Vagina (tissue), 2 donors: ENCODE data around the gene KDM3B. TPM values are rescaled to one million over a fixed set of nuclear protein-coding genes. Genes with fewer than 3 reads are reported as not detected.

ENCODE experiments used
- DNase-seq, 2 donors: peaks; one replicate each; pipeline ENCODE4 v3.0.0-alpha.2; 2017; ENCODE audit errors: extremely low spot score in 2 of 2
- H3K27ac ChIP-seq: fragments of 200-600 bp; sonication (generic); one replicate; pipeline ENCODE4 v1.5.1; 2019
- H3K27me3 ChIP-seq: fragments of 200-600 bp; sonication (generic); one replicate; pipeline ENCODE4 v1.5.1; 2019
- H3K36me3 ChIP-seq, 2 donors: fragments of 200-600 bp; sonication (generic); one replicate each; pipeline ENCODE4 v1.5.1; 2017 to 2019
- H3K4me1 ChIP-seq: fragments of 200-600 bp; sonication (generic); one replicate; pipeline ENCODE4 v1.5.1; 2019
- H3K4me3 ChIP-seq, 2 donors: fragments of 200-600 bp; sonication (generic); 1 replicate in 1 of 2; 2 replicates in 1 of 2; pipeline ENCODE4 v1.5.1; 2016 to 2019
- H3K9me3 ChIP-seq: fragments of 200-600 bp; sonication (generic); one replicate; pipeline ENCODE4 v1.5.1; 2019
- POLR2A ChIP-seq, 2 donors: fragments of 450-650 bp; IDR thresholded peaks; one replicate each; pipeline ENCODE4 v1.6.1; 2017; ENCODE audit warnings: antibody characterized with exemption in 2 of 2, mild to moderate bottlenecking in 2 of 2, moderate library complexity in 2 of 2
- POLR2AphosphoS5 ChIP-seq, 2 donors: sonication (generic); formaldehyde crosslinking; IDR thresholded peaks; one replicate each; pipeline ENCODE4 v1.9.0; 2017; ENCODE audit warnings: antibody characterized with exemption in 2 of 2, mild to moderate bottlenecking in 2 of 2, low read depth in 1 of 2; ENCODE audit not compliant: insufficient read depth in 1 of 2
- intact Hi-C: fragments of 100-400 bp; cut with DNase I; formaldehyde crosslinking; loops from one replicate; pipeline ENCODE4 v1.15.1; 2023
- total RNA-seq: library from RNA; depleted of rRNA; stranded (reverse); fragments of >200 nt; gene quantifications from one replicate; pipeline ENCODE4 v1.2.3, GENCODE V29; 2016
- TF ChIP-seq, protein P1 (sequence below), 3 experiments: fragments of 450-650 bp in 2 of 3; fragments of 200-600 bp in 1 of 3; sonication (generic) in 1 of 3; IDR thresholded peaks; one replicate each; pipeline ENCODE4 v1.5.1; 2017 to 2019; ENCODE audit warnings: antibody characterized with exemption in 3 of 3, mild to moderate bottlenecking in 2 of 3, moderate library complexity in 2 of 3

The KDM3B gene
- total RNA-seq, 1 donor from 2014 or later: 48.6 TPM

GRCh38 chr5:138354926-138355378 is 2.5 kb downstream of the KDM3B start:
- Histone ChIP-seq H3K4me3 (peak overlapping the region; percentile 86 to 92), H3K36me3 (no peaks in the 10 kb centered on the region), H3K27ac (peak overlapping the region; percentile 98), H3K4me1 (peaks cover 30% of the 10 kb centered on the region), H3K9me3 (no peaks in the 10 kb centered on the region), H3K27me3 (no peaks in the 10 kb centered on the region)
- TF ChIP-seq POLR2A (IDR thresholded peaks at IDR 0.05): no peak
- TF ChIP-seq POLR2AphosphoS5 (IDR thresholded peaks at IDR 0.05; ENCODE audit: insufficient read depth in 1 of 2, low read depth in 1 of 2): peak in 1 of 2 donors; percentile 45
- TF ChIP-seq, protein P1, sequence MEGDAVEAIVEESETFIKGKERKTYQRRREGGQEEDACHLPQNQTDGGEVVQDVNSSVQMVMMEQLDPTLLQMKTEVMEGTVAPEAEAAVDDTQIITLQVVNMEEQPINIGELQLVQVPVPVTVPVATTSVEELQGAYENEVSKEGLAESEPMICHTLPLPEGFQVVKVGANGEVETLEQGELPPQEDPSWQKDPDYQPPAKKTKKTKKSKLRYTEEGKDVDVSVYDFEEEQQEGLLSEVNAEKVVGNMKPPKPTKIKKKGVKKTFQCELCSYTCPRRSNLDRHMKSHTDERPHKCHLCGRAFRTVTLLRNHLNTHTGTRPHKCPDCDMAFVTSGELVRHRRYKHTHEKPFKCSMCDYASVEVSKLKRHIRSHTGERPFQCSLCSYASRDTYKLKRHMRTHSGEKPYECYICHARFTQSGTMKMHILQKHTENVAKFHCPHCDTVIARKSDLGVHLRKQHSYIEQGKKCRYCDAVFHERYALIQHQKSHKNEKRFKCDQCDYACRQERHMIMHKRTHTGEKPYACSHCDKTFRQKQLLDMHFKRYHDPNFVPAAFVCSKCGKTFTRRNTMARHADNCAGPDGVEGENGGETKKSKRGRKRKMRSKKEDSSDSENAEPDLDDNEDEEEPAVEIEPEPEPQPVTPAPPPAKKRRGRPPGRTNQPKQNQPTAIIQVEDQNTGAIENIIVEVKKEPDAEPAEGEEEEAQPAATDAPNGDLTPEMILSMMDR (IDR thresholded peaks at IDR 0.05): no peak
- intact Hi-C loops: no loop called here
- no peak for DNase-seq

- intact Hi-C loops: loop anchor here (5.0 kb wide), 1 partner anchor 1618 kb away; no protein-coding TSS in a partner anchor
- peaks cover 33% of the 10 kb centered on the region for H3K4me1 ChIP-seq
These were observed 7.1 kb downstream of the KDM3B start for GRCh38 chr5:138359621-138360020.

DNA sequence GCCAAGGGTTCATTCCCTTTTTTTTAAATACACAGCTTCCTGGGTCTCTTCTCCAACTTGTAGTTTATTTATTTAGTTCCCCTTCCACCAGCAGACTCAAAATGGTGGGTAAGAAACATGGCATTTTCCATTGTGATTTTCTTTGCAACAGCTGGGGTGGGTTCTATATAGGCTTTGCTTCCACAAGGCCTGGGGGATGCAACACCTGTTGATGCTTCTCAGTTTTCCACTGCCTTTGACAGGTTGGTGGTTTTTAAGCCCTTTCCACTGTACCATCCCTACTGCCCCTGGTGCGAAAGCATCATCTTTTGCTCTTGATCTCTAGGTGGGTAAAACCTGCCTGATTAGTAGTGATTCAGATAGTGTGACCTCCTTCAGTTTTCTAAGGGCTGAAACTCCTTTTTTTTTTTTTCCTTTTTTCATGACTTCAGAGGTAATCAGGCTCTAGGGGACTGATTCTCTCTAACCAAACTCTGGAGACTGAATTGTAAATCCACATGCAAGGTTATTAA is 8.5 kb downstream of the KDM3B start:
- TF ChIP-seq POLR2AphosphoS5 (IDR thresholded peaks at IDR 0.05; ENCODE audit: insufficient read depth in 1 of 2, low read depth in 1 of 2): no peak
- TF ChIP-seq, protein P1 (IDR thresholded peaks at IDR 0.05): no peak
- no peak for TF ChIP-seq POLR2A (IDR thresholded peaks at IDR 0.05)
- H3K9me3 ChIP-seq: no peaks in the 10 kb centered on the region
- no peak for DNase-seq
- H3K4me3 ChIP-seq: no peak overlapping the region
- H3K27ac ChIP-seq: no peak overlapping the region
- H3K36me3 ChIP-seq: no peaks in the 10 kb centered on the region
- intact Hi-C loops: loop anchor here (5.0 kb wide), 1 partner anchor 1616 kb away; no protein-coding TSS in a partner anchor
- peaks cover 23% of the 10 kb centered on the region for H3K4me1 ChIP-seq
- H3K27me3 ChIP-seq: no peaks in the 10 kb centered on the region

More at GRCh38 chr5:138359621-138360020, 7.1 kb downstream of the KDM3B start:
- no peak for DNase-seq
- TF ChIP-seq POLR2AphosphoS5 (IDR thresholded peaks at IDR 0.05; ENCODE audit: insufficient read depth in 1 of 2, low read depth in 1 of 2) (no peak), POLR2A (IDR thresholded peaks at IDR 0.05) (no peak)
- TF ChIP-seq, protein P1 (IDR thresholded peaks at IDR 0.05): no peak
- Histone ChIP-seq H3K36me3 (no peaks in the 10 kb centered on the region), H3K27me3 (no peaks in the 10 kb centered on the region), H3K27ac (no peak overlapping the region), H3K9me3 (no peaks in the 10 kb centered on the region), H3K4me3 (no peak overlapping the region)

DNA sequence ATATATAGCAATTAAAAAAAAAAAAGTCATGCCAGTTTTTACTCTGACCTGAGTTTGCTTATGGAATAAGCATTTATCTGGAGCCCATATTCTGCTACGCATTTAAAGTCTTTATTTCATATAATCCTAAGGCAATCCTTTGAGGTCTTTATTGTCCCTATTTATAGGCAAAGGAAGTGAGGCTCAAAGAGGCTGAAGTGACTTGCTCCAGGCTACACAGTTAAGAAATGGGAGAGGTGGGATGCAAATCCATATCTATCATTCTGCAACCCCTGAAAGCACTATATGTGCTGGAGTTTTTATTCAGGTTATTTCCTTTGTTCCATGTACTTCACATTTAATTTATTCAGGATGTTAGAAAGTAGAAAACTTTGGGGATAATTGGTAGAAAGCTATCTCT is 12.1 kb downstream of the KDM3B start:
- H3K4me1 ChIP-seq: peaks cover 51% of the 10 kb centered on the region
- intact Hi-C loops: loop anchor here (5.0 kb wide), 1 partner anchor 1613 kb away; no protein-coding TSS in a partner anchor
- DNase-seq: no peak
- H3K27me3 ChIP-seq: no peaks in the 10 kb centered on the region
- no peak overlapping the region for H3K4me3 ChIP-seq
- no peaks in the 10 kb centered on the region for H3K9me3 ChIP-seq
- H3K27ac ChIP-seq: no peak overlapping the region
- TF ChIP-seq, protein P1 (IDR thresholded peaks at IDR 0.05): no peak
- TF ChIP-seq POLR2A (IDR thresholded peaks at IDR 0.05): no peak
- no peak for TF ChIP-seq POLR2AphosphoS5 (IDR thresholded peaks at IDR 0.05; ENCODE audit: insufficient read depth in 1 of 2, low read depth in 1 of 2)
- H3K36me3 ChIP-seq: no peaks in the 10 kb centered on the region

GRCh38 chr5:138366632-138367382 is 14.3 kb downstream of the KDM3B start:
- H3K27ac ChIP-seq: no peak overlapping the region
- H3K36me3 ChIP-seq: no peaks in the 10 kb centered on the region
- H3K9me3 ChIP-seq: no peaks in the 10 kb centered on the region
- H3K27me3 ChIP-seq: no peaks in the 10 kb centered on the region
- TF ChIP-seq POLR2A (IDR thresholded peaks at IDR 0.05) (no peak), POLR2AphosphoS5 (IDR thresholded peaks at IDR 0.05; ENCODE audit: insufficient read depth in 1 of 2, low read depth in 1 of 2) (no peak)
- TF ChIP-seq, protein P1 (IDR thresholded peaks at IDR 0.05): no peak
- no peak for DNase-seq
- peaks cover 61% of the 10 kb centered on the region for H3K4me1 ChIP-seq
- no peak overlapping the region for H3K4me3 ChIP-seq
- intact Hi-C loops: no loop called here
